T-helper 1 cell (primary cell): ENCODE results near the gene NF1.

ENCODE experiments used
- DNase-seq, 5 donors: peaks; one replicate each; pipeline ENCODE4 v3.0.0-alpha.2; 2012 to 2020

The NF1 gene

GRCh38 chr17:31297090-31297489, 202.3 kb downstream of the NF1 start, which contains the start of gene OMG:
Gene OMG, minus strand, starts transcription at chr17:31297239. Its CDS starts 908 bp downstream, at chr17:31296331.
- DNase-seq = no peak

- DNase-seq = no peak
These were observed 204.8 kb downstream of the NF1 start for GRCh38 chr17:31299624-31300023.

GRCh38 chr17:31307640-31308039, 212.9 kb downstream of the NF1 start:
- no peak for DNase-seq

GRCh38 chr17:31308372-31309334, 213.9 kb downstream of the NF1 start:
- no peak for DNase-seq

GRCh38 chr17:31309556-31309955, 214.8 kb downstream of the NF1 start:
- DNase-seq = peak in 1 of 5 donors; percentile 43

GRCh38 chr17:31310260-31310659, 215.5 kb downstream of the NF1 start:
- peak; percentile 40 to 80 (median 61) for DNase-seq

GRCh38 chr17:31310886-31311285, 216.1 kb downstream of the NF1 start:
- peak in 1 of 5 donors; percentile 45 for DNase-seq

- DNase-seq = peak in 1 of 5 donors; percentile 23
These were observed 216.7 kb downstream of the NF1 start for GRCh38 chr17:31311526-31311925.

- peak in 3 of 5 donors; percentile 28 to 62 (median 32) for DNase-seq
These were observed 217.4 kb downstream of the NF1 start for GRCh38 chr17:31312223-31312622.

GRCh38 chr17:31313982-31314781, 219.4 kb downstream of the NF1 start, which contains the start of gene EVI2B:
Gene EVI2B, minus strand, starts transcription at chr17:31314054. Its CDS starts 8,445 bp downstream, at chr17:31305609.
- DNase-seq = peak in 1 of 5 donors; percentile 78

- no peak for DNase-seq
These were observed 220.0 kb downstream of the NF1 start for GRCh38 chr17:31314782-31315100.

- DNase-seq = peak in 4 of 5 donors; percentile 23 to 75 (median 44)
These were observed 223.6 kb downstream of the NF1 start for GRCh38 chr17:31318298-31318801.

- peak in 1 of 5 donors; percentile 33 for DNase-seq
These were observed 224.3 kb downstream of the NF1 start for GRCh38 chr17:31318851-31319661.

GRCh38 chr17:31320241-31320640, 225.5 kb downstream of the NF1 start:
- peak in 1 of 5 donors; percentile 35 for DNase-seq

GRCh38 chr17:31320791-31321190, 226.0 kb downstream of the NF1 start:
- peak in 1 of 5 donors; percentile 42 for DNase-seq

- peak; percentile 59 to 95 (median 72) for DNase-seq
These were observed 226.7 kb downstream of the NF1 start, which contains the start of gene EVI2A for GRCh38 chr17:31321481-31321880. Gene EVI2A, minus strand, starts transcription at chr17:31321622. Its CDS starts 2,609 bp downstream, at chr17:31319013.

GRCh38 chr17:31321966-31322365, 227.2 kb downstream of the NF1 start:
- peak in 2 of 5 donors; percentile 21 to 76 for DNase-seq

- DNase-seq = no peak
These were observed 228.8 kb downstream of the NF1 start for GRCh38 chr17:31323551-31323950.

- no peak for DNase-seq
These were observed 232.9 kb downstream of the NF1 start for GRCh38 chr17:31327534-31328159.

- DNase-seq = no peak
These were observed 233.4 kb downstream of the NF1 start for GRCh38 chr17:31328160-31328535.

- no peak for DNase-seq
These were observed 234.4 kb downstream of the NF1 start for GRCh38 chr17:31329221-31329620.
